HCT116 (cell line): ENCODE results near the gene RTTN. TPM values are rescaled to one million over a fixed set of nuclear protein-coding genes. Genes with fewer than 3 reads are reported as not detected.

Source experiments
- ATAC-seq: fragments of 200-7000 bp; cut with Tn5 transposase; 2 replicates; pipeline ENCODE4 v1.9.1; 2020; ENCODE audit warnings: mild to moderate bottlenecking, moderate library complexity
- BruUV-seq: library from RNA; stranded (reverse); fragments of 400-500 nt; replicated peaks from 2 replicates; lab custom pipeline; 2021; lab: Mats Ljungman, UMichigan
- CTCF ChIA-PET: fragments of 300-600 bp; sonication (Branson Sonifier 250); formaldehyde crosslinking; loops from one replicate; lab custom pipeline; 2021; ENCODE audit warnings: antibody characterized with exemption; lab: Charles Lee
- POLR2A ChIA-PET: fragments of 300-600, 350-600 bp; sonication (Branson Sonifier 250); formaldehyde crosslinking; loops from one replicate; lab custom pipeline; 2021; ENCODE audit warnings: antibody characterized with exemption; lab: Charles Lee
- RAD21 ChIA-PET, 2 experiments: fragments of 300-600 bp; sonication (Branson Sonifier 250); formaldehyde crosslinking; loops; one replicate each; lab custom pipeline; 2023; ENCODE audit warnings: low total read pairs in 2 of 2; ENCODE audit not compliant: uncharacterized antibody in 2 of 2, unreplicated experiment in 2 of 2, low non-redundant PET in 1 of 2; lab: Charles Lee
- DNase-seq: peaks from one replicate; pipeline ENCODE4 v3.0.0-alpha.2; 2010; ENCODE audit warnings: low read depth, low spot score
- H2AFZ ChIP-seq: fragments of 200-600 bp; shearing (Covaris generic), sonication (generic); 2 replicates; pipeline ENCODE4 v1.6.1; 2017; ENCODE audit warnings: low read depth, mixed run types, mixed read lengths, antibody characterized with exemption, low read length; ENCODE audit not compliant: poor library complexity, severe bottlenecking
- H3K27ac ChIP-seq: 2 replicates; pipeline ENCODE4 v1.5.1; 2012; ENCODE audit warnings: low read depth, low read length
- H3K27me3 ChIP-seq: fragments of 200-600 bp; sonication (generic); 2 replicates; pipeline ENCODE4 v1.6.1; 2016; ENCODE audit warnings: mixed run types, low read length, mixed read lengths; ENCODE audit not compliant: insufficient read depth
- H3K36me3 ChIP-seq, 2 experiments: fragments of 200-500 bp in 1 of 2; fragments of 200-600 bp in 1 of 2; sonication (Bioruptor generic) in 1 of 2; sonication (generic) in 1 of 2; 2 replicates each; pipeline versions ENCODE4 v1.5.1 to v1.6.1; 2014 to 2016; ENCODE audit warnings: low read length in 2 of 2, inconsistent platforms in 1 of 2, mixed read lengths in 1 of 2, mixed run types in 1 of 2; ENCODE audit not compliant: insufficient read depth in 2 of 2, control insufficient read depth in 1 of 2
- H3K4me1 ChIP-seq, 2 experiments: fragments of 200-600 bp in 1 of 2; sonication (generic) in 1 of 2; 2 replicates each; pipeline versions ENCODE4 v1.5.1 to v1.6.1; 2012 to 2017; ENCODE audit warnings: low read length in 2 of 2, inconsistent platforms in 1 of 2, mild to moderate bottlenecking in 1 of 2, mixed read lengths in 1 of 2, mixed run types in 1 of 2, moderate library complexity in 1 of 2; ENCODE audit not compliant: insufficient read depth in 2 of 2, control insufficient read depth in 1 of 2
- H3K4me2 ChIP-seq: fragments of 200-600 bp; sonication (generic); 2 replicates; pipeline ENCODE4 v1.6.1; 2017; ENCODE audit warnings: mixed run types, low read length, mixed read lengths
- H3K4me3 ChIP-seq, 2 experiments: fragments of 200-600 bp in 1 of 2; sonication (generic) in 1 of 2; replicated peaks in 1 of 2; 2 replicates each; pipeline ENCODE4 v1.5.1; 2011 to 2016; ENCODE audit warnings: low read length in 2 of 2, control low read depth in 1 of 2, low read depth in 1 of 2, mild to moderate bottlenecking in 1 of 2, mixed read lengths in 1 of 2, mixed run types in 1 of 2
- H3K79me2 ChIP-seq: fragments of 200-600 bp; sonication (generic); 2 replicates; pipeline ENCODE4 v1.6.1; 2017; ENCODE audit warnings: mild to moderate bottlenecking, mixed run types, low read length, moderate library complexity, mixed read lengths; ENCODE audit not compliant: insufficient read depth
- H3K9ac ChIP-seq: fragments of 200-600 bp; sonication (generic); 2 replicates; pipeline ENCODE4 v1.6.1; 2016; ENCODE audit warnings: low read length, mixed read lengths
- H3K9me2 ChIP-seq: fragments of 200-600 bp; sonication (generic), shearing (Covaris generic); 2 replicates; pipeline ENCODE4 v1.6.1; 2017; ENCODE audit warnings: mixed run types, mild to moderate bottlenecking, moderate library complexity; ENCODE audit not compliant: insufficient read depth
- H3K9me3 ChIP-seq, 2 experiments: fragments of 200-500 bp in 1 of 2; fragments of 200-600 bp in 1 of 2; sonication (Bioruptor generic) in 1 of 2; sonication (generic) in 1 of 2; 2 replicates each; pipeline ENCODE4 v1.6.1; 2014 to 2017; ENCODE audit warnings: low read length in 2 of 2, mixed read lengths in 2 of 2, inconsistent platforms in 1 of 2, low read depth in 1 of 2, mild to moderate bottlenecking in 1 of 2, mixed run types in 1 of 2, moderate library complexity in 1 of 2; ENCODE audit not compliant: control insufficient read depth in 1 of 2, insufficient read depth in 1 of 2
- H4K20me1 ChIP-seq: fragments of 200-600 bp; sonication (generic), shearing (Covaris generic); 2 replicates; pipeline ENCODE4 v1.6.1; 2017; ENCODE audit warnings: mixed run types, mild to moderate bottlenecking, moderate library complexity; ENCODE audit not compliant: insufficient read depth
- CBX3 ChIP-seq: IDR thresholded peaks from 2 replicates; pipeline ENCODE4 v1.6.1; 2012; ENCODE audit warnings: low read depth
- CTCF ChIP-seq, 3 experiments: fragments of 200-600 bp in 1 of 3; sonication (generic) in 1 of 3; IDR thresholded peaks in 2 of 3; conservative IDR thresholded peaks in 1 of 3; 2 replicates each; pipeline ENCODE4 v1.5.1; 2012 to 2017; ENCODE audit warnings: low read depth in 2 of 3, low read length in 2 of 3, antibody characterized with exemption in 1 of 3, borderline replicate concordance in 1 of 3, control low read depth in 1 of 3, mild to moderate bottlenecking in 1 of 3, mixed read lengths in 1 of 3, mixed run types in 1 of 3, moderate library complexity in 1 of 3; ENCODE audit not compliant: insufficient read depth in 1 of 3
- EGR1 ChIP-seq: IDR thresholded peaks from 2 replicates; pipeline ENCODE4 v1.6.1; 2012; ENCODE audit warnings: low read depth
- EZH2 ChIP-seq: fragments of 200-600 bp; sonication (generic); IDR thresholded peaks from 2 replicates; pipeline ENCODE4 v1.6.1; 2017; ENCODE audit warnings: antibody characterized with exemption, mixed run types
- JUND ChIP-seq: IDR thresholded peaks from 2 replicates; pipeline ENCODE4 v1.6.1; 2012
- RAD21 ChIP-seq: IDR thresholded peaks from 2 replicates; pipeline ENCODE4 v1.6.1; 2012; ENCODE audit warnings: low read depth, mild to moderate bottlenecking
- REST ChIP-seq: IDR thresholded peaks from 2 replicates; pipeline ENCODE4 v1.6.1; 2012; ENCODE audit warnings: low read depth
- TCF7L2 ChIP-seq: IDR thresholded peaks from 2 replicates; pipeline ENCODE4 v1.7.0; 2011; ENCODE audit warnings: borderline replicate concordance, inconsistent platforms; ENCODE audit not compliant: insufficient read depth, insufficient read length; ENCODE audit errors: extremely low read depth
- YY1 ChIP-seq: IDR thresholded peaks from 2 replicates; pipeline ENCODE4 v1.6.1; 2011; ENCODE audit warnings: low read length, low read depth, moderate library complexity, mild to moderate bottlenecking; ENCODE audit not compliant: insufficient replicate concordance; ENCODE audit errors: extremely low read depth
- ZBTB33 ChIP-seq: IDR thresholded peaks from 2 replicates; pipeline ENCODE4 v1.6.1; 2011; ENCODE audit warnings: mild to moderate bottlenecking, low read length, moderate library complexity; ENCODE audit not compliant: insufficient replicate concordance; ENCODE audit errors: extremely low read depth
- ZFX ChIP-seq: fragments of 450-650 bp; IDR thresholded peaks from 2 replicates; pipeline ENCODE4 v1.6.1; 2017
- ZNF274 ChIP-seq: fragments of 200-500 bp; sonication (Bioruptor generic); IDR thresholded peaks from 2 replicates; pipeline ENCODE4 v1.6.1; 2014; ENCODE audit warnings: mild to moderate bottlenecking, low read depth, low read length, inconsistent platforms
- intact Hi-C: fragments of 100-400 bp; cut with micrococcal nuclease; formaldehyde crosslinking; loops from 2 replicates; pipeline ENCODE4 v1.10.0; 2022
- total RNA-seq: library from RNA; stranded (reverse); gene quantifications from one replicate; pipeline ENCODE4 v1.2.1, GENCODE V29; 2021; ENCODE audit not compliant: unreplicated experiment

The RTTN gene
- total RNA-seq, 1 experiment from 2014 or later, result 41.2 TPM

GRCh38 chr18:70041459-70042050 is 163.9 kb downstream of the RTTN start:
- Histone ChIP-seq H3K4me1 (peaks cover 0 to 8% of the 10 kb centered on the region in 2 experiments; a peak in 2 of 4 replicates), H3K9me3 (no peaks in the 10 kb centered on the region), H3K4me3 (no peak overlapping the region), H4K20me1 (no peaks in the 10 kb centered on the region), H3K9ac (no peak overlapping the region), H3K9me2 (no peaks in the 10 kb centered on the region), H3K27me3 (no peaks in the 10 kb centered on the region), H3K27ac (no peak overlapping the region), H3K36me3 (no peaks in the 10 kb centered on the region), H3K79me2 (no peaks in the 10 kb centered on the region), H2AFZ (no peak overlapping the region), H3K4me2 (no peak overlapping the region)
- RAD21 ChIA-PET, result no interaction called here
- TF ChIP-seq TCF7L2 (no peak), ZNF274 (no peak), CTCF (IDR thresholded peaks at IDR 0.05 in 2 of 3, conservative IDR thresholded peaks at IDR 0.05 in 1 of 3; ENCODE audit: borderline replicate concordance in 1 of 3, insufficient read depth in 1 of 3, low read depth in 2 of 3, low read length in 2 of 3) (no peak)
- POLR2A ChIA-PET, result no interaction called here
- no peak for DNase-seq
- CTCF ChIA-PET, result no interaction called here
- no TSS peak for BruUV-seq
- intact Hi-C loops, result no loop called here
- no peak for ATAC-seq

- H3K79me2 ChIP-seq, result peaks cover 19% of the 10 kb centered on the region
- RAD21 ChIA-PET, result no interaction called here
- DNase-seq (no peak), ATAC-seq (no peak)
- no peaks in the 10 kb centered on the region for H4K20me1 ChIP-seq
- no peaks in the 10 kb centered on the region for H3K27me3 ChIP-seq
- no peaks in the 10 kb centered on the region for H3K36me3 ChIP-seq
- BruUV-seq, result no TSS peak
- H3K9ac ChIP-seq, result no peak overlapping the region
- intact Hi-C loops, result no loop called here
- no peak for TF ChIP-seq YY1
- no peak for TF ChIP-seq RAD21
- no peak for TF ChIP-seq ZBTB33
- no peak for TF ChIP-seq REST
- no peak for TF ChIP-seq EZH2
- no peak for TF ChIP-seq CBX3
- TF ChIP-seq JUND, result no peak
- TF ChIP-seq TCF7L2, result no peak
- no peak for TF ChIP-seq ZFX
- no peak for TF ChIP-seq EGR1
- POLR2A ChIA-PET, result no interaction called here
- CTCF ChIA-PET, result no interaction called here
- no peak overlapping the region for H3K27ac ChIP-seq
- no peak overlapping the region for H2AFZ ChIP-seq
- no peak overlapping the region for H3K4me2 ChIP-seq
- no peaks in the 10 kb centered on the region for H3K4me1 ChIP-seq
- no peaks in the 10 kb centered on the region for H3K9me2 ChIP-seq
- no peaks in the 10 kb centered on the region for H3K9me3 ChIP-seq
- no peak overlapping the region for H3K4me3 ChIP-seq
These were observed 166.3 kb downstream of the RTTN start for GRCh38 chr18:70039186-70039585.
